Sigmoid colon (tissue), 7 donors: Measurements from ENCODE around the gene TMPRSS4. TPM values are rescaled to one million over a fixed set of nuclear protein-coding genes. Genes with fewer than 3 reads are reported as not detected.
A peak's percentile ranks its signal among the peaks of the same experiment; 100 is the strongest.

ENCODE experiments used
- DNase-seq: peaks from one replicate; pipeline ENCODE4 v3.0.0-alpha.2; 2019
- H3K27ac ChIP-seq, 4 donors: fragments of 200-600 bp; sonication (generic); one replicate each; pipeline ENCODE4 v1.5.1; 2016 to 2019; ENCODE audit warnings: mild to moderate bottlenecking in 1 of 4
- H3K27me3 ChIP-seq, 3 donors: fragments of 200-600 bp; sonication (generic); one replicate each; pipeline ENCODE4 v1.5.1; 2019; ENCODE audit warnings: mild to moderate bottlenecking in 1 of 3
- H3K36me3 ChIP-seq, 4 donors: fragments of 200-600 bp; sonication (generic); one replicate each; pipeline ENCODE4 v1.5.1; 2016 to 2019
- H3K4me1 ChIP-seq, 4 donors: fragments of 200-600 bp; sonication (generic); one replicate each; pipeline ENCODE4 v1.5.1; 2017 to 2019
- H3K4me3 ChIP-seq, 4 donors: fragments of 200-600 bp; sonication (generic); one replicate each; pipeline ENCODE4 v1.5.1; 2017 to 2019; ENCODE audit warnings: mild to moderate bottlenecking in 2 of 4, moderate library complexity in 1 of 4
- H3K9me3 ChIP-seq, 4 donors: fragments of 200-600 bp in 3 of 4; sonication (generic) in 3 of 4; one replicate each; pipeline versions ENCODE4 v1.5.1 to v1.6.1; 2013 to 2019
- CTCF ChIP-seq, 4 experiments: fragments of 450-650 bp in 3 of 4; fragments of 200-600 bp in 1 of 4; IDR thresholded peaks; one replicate each; pipeline ENCODE4 v1.5.1; 2016 to 2019; ENCODE audit warnings: antibody characterized with exemption in 4 of 4, mild to moderate bottlenecking in 3 of 4, moderate library complexity in 2 of 4
- EP300 ChIP-seq, 4 donors: sonication (generic); formaldehyde crosslinking; IDR thresholded peaks; one replicate each; pipeline ENCODE4 v1.6.1; 2017; ENCODE audit warnings: antibody characterized with exemption in 4 of 4
- POLR2A ChIP-seq, 2 donors: fragments of 450-650 bp; IDR thresholded peaks; one replicate each; pipeline ENCODE4 v1.6.1; 2016; ENCODE audit warnings: antibody characterized with exemption in 2 of 2, mild to moderate bottlenecking in 2 of 2, moderate library complexity in 2 of 2
- POLR2AphosphoS5 ChIP-seq, 4 donors: sonication (generic); formaldehyde crosslinking; IDR thresholded peaks; one replicate each; pipeline ENCODE4 v1.6.1; 2017; ENCODE audit warnings: antibody characterized with exemption in 4 of 4
- WGBS, 2 donors: extraction: QIAGEN DNeasy Blood & Tissue Kit; methylation state at CpG; one replicate each; pipeline ENCODE4 v1.1.7; 2013; 5-methylcytosine and 5-hydroxymethylcytosine counted together
- intact Hi-C: fragments of 100-400 bp; cut with DNase I; formaldehyde crosslinking; loops from one replicate; pipeline ENCODE4 v1.15.1; 2023
- polyA plus RNA-seq, 3 donors: library from polyadenylated mRNA; stranded (reverse); fragments of 200-250 nt; gene quantifications; one replicate each; pipeline ENCODE4 v1.2.3, GENCODE V29; 2013
- total RNA-seq, 4 donors: library from RNA; depleted of rRNA; stranded (reverse); fragments of >200 nt; gene quantifications; one replicate each; pipeline ENCODE4 v1.1.0, GENCODE V29; 2016
- donor health status: healthy with polysubstance abuse.
- donor health status: Bipolar disorder and iron deficiency.
- donor health status: healthy.

TMPRSS4 gene
- total and polyA plus RNA-seq, 7 donors, result 1.4 to 134 (median 84.6) TPM; not detected in 3

GRCh38 chr11:118067006-118067405 is 9.9 kb upstream of the TMPRSS4 start:
- TF ChIP-seq CTCF (IDR thresholded peaks at IDR 0.05), result no peak
- no peak for TF ChIP-seq POLR2A (IDR thresholded peaks at IDR 0.05)
- TF ChIP-seq EP300 (IDR thresholded peaks at IDR 0.05), result no peak
- no peak for TF ChIP-seq POLR2AphosphoS5 (IDR thresholded peaks at IDR 0.05)
- DNase-seq, result peak; percentile 55
- no peak overlapping the region for H3K27ac ChIP-seq
- H3K4me3 ChIP-seq, result no peak overlapping the region
- H3K36me3 ChIP-seq, result no peaks in the 10 kb centered on the region
- WGBS, 2 donors, result 89 to 91% methylated on average over 8 of the region's 8 CpGs
- intact Hi-C loops, result no loop called here
- H3K27me3 ChIP-seq, result peaks cover 0 to 12% (median 4%) of the 10 kb centered on the region in 3 donors
- H3K9me3 ChIP-seq, result no peaks in the 10 kb centered on the region
- H3K4me1 ChIP-seq, result no peaks in the 10 kb centered on the region

- H3K9me3 ChIP-seq, result no peaks in the 10 kb centered on the region
- no peak overlapping the region for H3K4me3 ChIP-seq
- DNase-seq, result no peak
- H3K36me3 ChIP-seq, result no peaks in the 10 kb centered on the region
- TF ChIP-seq EP300 (IDR thresholded peaks at IDR 0.05) (no peak), CTCF (IDR thresholded peaks at IDR 0.05) (no peak)
- no peak overlapping the region for H3K27ac ChIP-seq
- H3K4me1 ChIP-seq, result no peaks in the 10 kb centered on the region
- H3K27me3 ChIP-seq, result peaks cover 0 to 12% (median 4%) of the 10 kb centered on the region in 3 donors
- intact Hi-C loops, result no loop called here
- 84 to 86% methylated on average over 24 of the region's 24 CpGs for WGBS, 2 donors
These were observed 8.5 kb upstream of the TMPRSS4 start for GRCh38 chr11:118068206-118068944.

- peaks cover 0 to 12% (median 4%) of the 10 kb centered on the region in 3 donors for H3K27me3 ChIP-seq
- H3K9me3 ChIP-seq, result no peaks in the 10 kb centered on the region
- no peaks in the 10 kb centered on the region for H3K4me1 ChIP-seq
- no peaks in the 10 kb centered on the region for H3K36me3 ChIP-seq
- TF ChIP-seq POLR2A (IDR thresholded peaks at IDR 0.05), result no peak
- TF ChIP-seq POLR2AphosphoS5 (IDR thresholded peaks at IDR 0.05), result no peak
- no peak overlapping the region for H3K27ac ChIP-seq
- 92 to 93% methylated on average over 10 of the region's 10 CpGs for WGBS, 2 donors
- intact Hi-C loops, result no loop called here
- DNase-seq, result no peak
- H3K4me3 ChIP-seq, result no peak overlapping the region
These were observed 7.8 kb upstream of the TMPRSS4 start for GRCh38 chr11:118068945-118069612.

- Histone ChIP-seq H3K27ac (no peak overlapping the region), H3K36me3 (no peaks in the 10 kb centered on the region), H3K4me1 (no peaks in the 10 kb centered on the region), H3K27me3 (peaks cover 0 to 8% (median 4%) of the 10 kb centered on the region in 3 donors), H3K4me3 (no peak overlapping the region), H3K9me3 (no peaks in the 10 kb centered on the region)
- intact Hi-C loops, result no loop called here
- WGBS, 2 donors, result 92 to 97% methylated on average over 3 of the region's 3 CpGs
- TF ChIP-seq CTCF (IDR thresholded peaks at IDR 0.05), result no peak
- TF ChIP-seq POLR2AphosphoS5 (IDR thresholded peaks at IDR 0.05), result no peak
- TF ChIP-seq EP300 (IDR thresholded peaks at IDR 0.05), result no peak
- TF ChIP-seq POLR2A (IDR thresholded peaks at IDR 0.05), result no peak
- no peak for DNase-seq
These were observed 5.4 kb upstream of the TMPRSS4 start for GRCh38 chr11:118071416-118072030.

- Histone ChIP-seq H3K4me1 (no peaks in the 10 kb centered on the region), H3K4me3 (no peak overlapping the region), H3K27ac (no peak overlapping the region), H3K9me3 (no peaks in the 10 kb centered on the region), H3K27me3 (no peaks in the 10 kb centered on the region), H3K36me3 (no peaks in the 10 kb centered on the region)
- no peak for DNase-seq
- intact Hi-C loops, result no loop called here
- WGBS, 2 donors, result 82 to 84% methylated on average over 9 of the region's 9 CpGs
- no peak for TF ChIP-seq POLR2AphosphoS5 (IDR thresholded peaks at IDR 0.05)
- TF ChIP-seq EP300 (IDR thresholded peaks at IDR 0.05), result no peak
- no peak for TF ChIP-seq CTCF (IDR thresholded peaks at IDR 0.05)
These were observed 3.3 kb upstream of the TMPRSS4 start for GRCh38 chr11:118073554-118073953.
